GM23338 (cell line): Measurements from ENCODE around the gene ISL2. TPM values are rescaled to one million over a fixed set of nuclear protein-coding genes. Genes with fewer than 3 reads are reported as not detected.

Experiments used
- ATAC-seq: fragments of 200-7000 bp; cut with Tn5 transposase; 3 replicates; pipeline ENCODE4 v1.9.1; 2020
- DNase-seq: peaks from one replicate; pipeline ENCODE4 v3.0.0-alpha.2; 2015; ENCODE audit warnings: low spot score
- H2AFZ ChIP-seq: fragments of 200-600 bp; sonication (generic); 2 replicates; pipeline ENCODE4 v1.8.0; 2016; ENCODE audit warnings: antibody characterized with exemption, mild to moderate bottlenecking, moderate library complexity
- H3F3A ChIP-seq: fragments of 200-600 bp; sonication (generic); replicated peaks from 2 replicates; pipeline ENCODE4 v1.8.0; 2017; ENCODE audit warnings: antibody characterized with exemption, mixed run types, low read depth
- H3K27ac ChIP-seq: fragments of 200-600 bp; sonication (generic); 2 replicates; pipeline ENCODE4 v1.6.1; 2016; ENCODE audit warnings: low read depth
- H3K27me3 ChIP-seq: fragments of 200-600 bp; sonication (generic); 2 replicates; pipeline ENCODE4 v1.8.0; 2016; ENCODE audit warnings: mild to moderate bottlenecking, mixed run types, moderate library complexity; ENCODE audit not compliant: insufficient read depth
- H3K36me3 ChIP-seq: fragments of 200-600 bp; sonication (generic); 2 replicates; pipeline ENCODE4 v1.8.0; 2016; ENCODE audit warnings: mild to moderate bottlenecking; ENCODE audit not compliant: insufficient read depth
- H3K4me1 ChIP-seq: fragments of 200-600 bp; sonication (generic); 2 replicates; pipeline ENCODE4 v1.8.0; 2016; ENCODE audit warnings: mild to moderate bottlenecking, moderate library complexity; ENCODE audit not compliant: insufficient read depth
- H3K4me2 ChIP-seq: fragments of 200-600 bp; sonication (generic); 2 replicates; pipeline ENCODE4 v1.7.1; 2017; ENCODE audit warnings: mixed run types
- H3K4me3 ChIP-seq: fragments of 200-600 bp; sonication (generic); 2 replicates; pipeline ENCODE4 v1.6.1; 2016; ENCODE audit warnings: mixed run types
- H3K79me2 ChIP-seq: fragments of 200-600 bp; sonication (generic); replicated peaks from 2 replicates; pipeline ENCODE4 v1.8.0; 2017; ENCODE audit warnings: mild to moderate bottlenecking; ENCODE audit not compliant: insufficient read depth
- H3K9me2 ChIP-seq: fragments of 200-600 bp; sonication (generic); 2 replicates; pipeline ENCODE4 v1.8.0; 2017; ENCODE audit not compliant: insufficient read depth
- H4K20me1 ChIP-seq: fragments of 200-600 bp; sonication (generic); replicated peaks from 2 replicates; pipeline ENCODE4 v1.8.0; 2017; ENCODE audit warnings: mild to moderate bottlenecking; ENCODE audit not compliant: insufficient read depth
- H3K27ac Mint-ChIP-seq: 2 replicates; pipeline ENCODE4 v1.8.0; 2020; ENCODE audit warnings: inconsistent platforms, mild to moderate bottlenecking, moderate library complexity, mixed read lengths
- H3K27me3 Mint-ChIP-seq: 3 replicates; pipeline ENCODE4 v1.8.0; 2022; ENCODE audit warnings: low read depth, mild to moderate bottlenecking, moderate library complexity, mixed read lengths, inconsistent platforms; ENCODE audit not compliant: insufficient read depth, poor library complexity
- H3K36me3 Mint-ChIP-seq: 3 replicates; pipeline ENCODE4 v1.8.0; 2021; ENCODE audit warnings: low read depth, mild to moderate bottlenecking, inconsistent platforms, moderate library complexity, mixed read lengths
- H3K4me1 Mint-ChIP-seq: 3 replicates; pipeline ENCODE4 v1.8.0; 2020; ENCODE audit warnings: mild to moderate bottlenecking, inconsistent platforms, mixed read lengths
- H3K4me3 Mint-ChIP-seq: 3 replicates; pipeline ENCODE4 v1.8.0; 2021; ENCODE audit warnings: moderate library complexity, mild to moderate bottlenecking, inconsistent platforms, mixed read lengths
- H3K9me3 Mint-ChIP-seq: 3 replicates; pipeline ENCODE4 v1.8.0; 2020; ENCODE audit warnings: moderate library complexity, mild to moderate bottlenecking, inconsistent platforms, mixed read lengths
- EZH2 ChIP-seq: fragments of 200-600 bp; sonication (generic); IDR thresholded peaks from one replicate; pipeline ENCODE4 v1.8.0; 2017; ENCODE audit warnings: antibody characterized with exemption, mild to moderate bottlenecking, low read depth; ENCODE audit not compliant: unreplicated experiment
- EZH2phosphoT487 ChIP-seq: fragments of 200-600 bp; sonication (generic); IDR thresholded peaks from one replicate; pipeline ENCODE4 v1.8.1; 2018; ENCODE audit warnings: antibody characterized with exemption; ENCODE audit not compliant: unreplicated experiment
- NANOG ChIP-seq: IDR thresholded peaks from 2 replicates; pipeline ENCODE4 v1.6.1; 2016; ENCODE audit warnings: antibody characterized with exemption, borderline replicate concordance
- polyA plus RNA-seq: library from polyadenylated mRNA; unstranded; fragments of >200 nt; fragmentation: Nextera tagmentation; extraction: Ambion mirVana; gene quantifications from 2 replicates; pipeline ENCODE4 v1.2.1, GENCODE V29; 2016
- total RNA-seq: library from RNA; depleted of rRNA; stranded (reverse); fragments of >200 nt; shearing (Covaris generic); gene quantifications from 2 replicates; pipeline ENCODE4 v1.2.3, GENCODE V29; 2014
- TF ChIP-seq, protein P1 (sequence below): fragments of 250-450 bp; sonication (Bioruptor Pico); IDR thresholded peaks from 2 replicates; pipeline ENCODE4 v1.5.0; 2020; ENCODE audit warnings: mild to moderate bottlenecking, moderate library complexity
- TF ChIP-seq, protein P2 (sequence below): IDR thresholded peaks from one replicate; pipeline ENCODE4 v1.6.1; 2018; ENCODE audit warnings: antibody characterized with exemption; ENCODE audit not compliant: unreplicated experiment

Gene ISL2
- total and polyA plus RNA-seq, 2 experiments from 2014 or later, result 0.65 to 2.7 TPM

DNA sequence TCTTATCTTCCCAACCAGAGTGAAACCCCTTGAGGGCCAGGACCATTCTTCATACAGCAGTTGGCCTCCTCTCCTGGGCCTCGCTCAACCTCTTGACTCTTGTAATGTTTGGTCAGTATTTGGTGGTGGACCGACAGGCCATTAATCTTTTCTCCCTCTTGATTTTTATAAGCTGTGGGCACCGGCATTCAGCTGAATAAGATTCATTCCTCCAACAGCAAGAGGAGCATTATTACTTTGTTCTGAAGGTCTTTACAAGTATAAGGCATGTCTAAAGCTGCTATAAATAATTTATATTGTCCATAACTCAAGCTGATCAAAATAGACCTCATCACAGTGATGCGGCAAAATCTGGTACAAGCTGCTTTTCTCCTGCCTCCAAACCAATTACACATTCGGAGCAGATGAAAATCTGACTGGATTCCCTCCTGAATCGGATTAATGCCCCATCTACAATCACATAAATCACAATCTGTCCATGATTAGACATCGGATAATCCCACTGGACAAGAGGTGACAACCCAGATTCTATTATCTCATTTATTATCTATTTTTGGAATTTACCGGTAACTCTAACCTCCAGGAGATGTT is 8.4 kb upstream of the ISL2 start (continued):
- TF ChIP-seq, protein P1, sequence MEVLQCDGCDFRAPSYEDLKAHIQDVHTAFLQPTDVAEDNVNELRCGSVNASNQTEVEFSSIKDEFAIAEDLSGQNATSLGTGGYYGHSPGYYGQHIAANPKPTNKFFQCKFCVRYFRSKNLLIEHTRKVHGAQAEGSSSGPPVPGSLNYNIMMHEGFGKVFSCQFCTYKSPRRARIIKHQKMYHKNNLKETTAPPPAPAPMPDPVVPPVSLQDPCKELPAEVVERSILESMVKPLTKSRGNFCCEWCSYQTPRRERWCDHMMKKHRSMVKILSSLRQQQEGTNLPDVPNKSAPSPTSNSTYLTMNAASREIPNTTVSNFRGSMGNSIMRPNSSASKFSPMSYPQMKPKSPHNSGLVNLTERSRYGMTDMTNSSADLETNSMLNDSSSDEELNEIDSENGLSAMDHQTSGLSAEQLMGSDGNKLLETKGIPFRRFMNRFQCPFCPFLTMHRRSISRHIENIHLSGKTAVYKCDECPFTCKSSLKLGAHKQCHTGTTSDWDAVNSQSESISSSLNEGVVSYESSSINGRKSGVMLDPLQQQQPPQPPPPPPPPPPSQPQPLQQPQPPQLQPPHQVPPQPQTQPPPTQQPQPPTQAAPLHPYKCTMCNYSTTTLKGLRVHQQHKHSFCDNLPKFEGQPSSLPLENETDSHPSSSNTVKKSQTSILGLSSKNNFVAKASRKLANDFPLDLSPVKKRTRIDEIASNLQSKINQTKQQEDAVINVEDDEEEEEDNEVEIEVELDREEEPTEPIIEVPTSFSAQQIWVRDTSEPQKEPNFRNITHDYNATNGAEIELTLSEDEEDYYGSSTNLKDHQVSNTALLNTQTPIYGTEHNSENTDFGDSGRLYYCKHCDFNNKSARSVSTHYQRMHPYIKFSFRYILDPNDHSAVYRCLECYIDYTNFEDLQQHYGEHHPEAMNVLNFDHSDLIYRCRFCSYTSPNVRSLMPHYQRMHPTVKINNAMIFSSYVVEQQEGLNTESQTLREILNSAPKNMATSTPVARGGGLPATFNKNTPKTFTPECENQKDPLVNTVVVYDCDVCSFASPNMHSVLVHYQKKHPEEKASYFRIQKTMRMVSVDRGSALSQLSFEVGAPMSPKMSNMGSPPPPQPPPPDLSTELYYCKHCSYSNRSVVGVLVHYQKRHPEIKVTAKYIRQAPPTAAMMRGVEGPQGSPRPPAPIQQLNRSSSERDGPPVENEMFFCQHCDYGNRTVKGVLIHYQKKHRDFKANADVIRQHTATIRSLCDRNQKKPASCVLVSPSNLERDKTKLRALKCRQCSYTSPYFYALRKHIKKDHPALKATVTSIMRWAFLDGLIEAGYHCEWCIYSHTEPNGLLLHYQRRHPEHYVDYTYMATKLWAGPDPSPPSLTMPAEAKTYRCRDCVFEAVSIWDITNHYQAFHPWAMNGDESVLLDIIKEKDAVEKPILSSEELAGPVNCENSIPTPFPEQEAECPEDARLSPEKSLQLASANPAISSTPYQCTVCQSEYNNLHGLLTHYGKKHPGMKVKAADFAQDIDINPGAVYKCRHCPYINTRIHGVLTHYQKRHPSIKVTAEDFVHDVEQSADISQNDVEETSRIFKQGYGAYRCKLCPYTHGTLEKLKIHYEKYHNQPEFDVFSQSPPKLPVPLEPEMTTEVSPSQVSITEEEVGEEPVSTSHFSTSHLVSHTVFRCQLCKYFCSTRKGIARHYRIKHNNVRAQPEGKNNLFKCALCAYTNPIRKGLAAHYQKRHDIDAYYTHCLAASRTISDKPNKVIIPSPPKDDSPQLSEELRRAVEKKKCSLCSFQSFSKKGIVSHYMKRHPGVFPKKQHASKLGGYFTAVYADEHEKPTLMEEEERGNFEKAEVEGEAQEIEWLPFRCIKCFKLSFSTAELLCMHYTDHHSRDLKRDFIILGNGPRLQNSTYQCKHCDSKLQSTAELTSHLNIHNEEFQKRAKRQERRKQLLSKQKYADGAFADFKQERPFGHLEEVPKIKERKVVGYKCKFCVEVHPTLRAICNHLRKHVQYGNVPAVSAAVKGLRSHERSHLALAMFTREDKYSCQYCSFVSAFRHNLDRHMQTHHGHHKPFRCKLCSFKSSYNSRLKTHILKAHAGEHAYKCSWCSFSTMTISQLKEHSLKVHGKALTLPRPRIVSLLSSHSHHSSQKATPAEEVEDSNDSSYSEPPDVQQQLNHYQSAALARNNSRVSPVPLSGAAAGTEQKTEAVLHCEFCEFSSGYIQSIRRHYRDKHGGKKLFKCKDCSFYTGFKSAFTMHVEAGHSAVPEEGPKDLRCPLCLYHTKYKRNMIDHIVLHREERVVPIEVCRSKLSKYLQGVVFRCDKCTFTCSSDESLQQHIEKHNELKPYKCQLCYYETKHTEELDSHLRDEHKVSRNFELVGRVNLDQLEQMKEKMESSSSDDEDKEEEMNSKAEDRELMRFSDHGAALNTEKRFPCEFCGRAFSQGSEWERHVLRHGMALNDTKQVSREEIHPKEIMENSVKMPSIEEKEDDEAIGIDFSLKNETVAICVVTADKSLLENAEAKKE (CRISPR knock-in tag), result no peak
- TF ChIP-seq EZH2phosphoT487, result no peak

GRCh38 chr15:76328958-76329357 is 7.6 kb upstream of the ISL2 start:
- Histone ChIP-seq H3K79me2 (no peaks in the 10 kb centered on the region), H3K9me2 (no peaks in the 10 kb centered on the region), H3K27ac (no peak overlapping the region), H3K4me2 (no peak overlapping the region), H2AFZ (no peak overlapping the region), H3K4me3 (no peak overlapping the region), H3F3A (no peaks in the 10 kb centered on the region), H3K36me3 (no peaks in the 10 kb centered on the region), H4K20me1 (no peaks in the 10 kb centered on the region), H3K4me1 (no peaks in the 10 kb centered on the region), H3K27me3 (0 out of 2 replicates have a peak, but pooled peaks cover 6% of the 10 kb centered on the region)
- Mint-ChIP-seq H3K4me3 (no peak overlapping the region), H3K27ac (no peak overlapping the region), H3K27me3 (peaks cover 15% of the 10 kb centered on the region), H3K4me1 (peaks cover 8% of the 10 kb centered on the region; the same call in 2 of the 3 replicates), H3K9me3 (no peaks in the 10 kb centered on the region; the same call in 2 of the 3 replicates), H3K36me3 (no peaks in the 10 kb centered on the region; the same call in 2 of the 3 replicates)
- DNase-seq (no peak), ATAC-seq (no peak)
- no peak for TF ChIP-seq NANOG
- TF ChIP-seq, protein P1 (CRISPR knock-in tag), result no peak
- TF ChIP-seq EZH2, result no peak
- TF ChIP-seq, protein P2, sequence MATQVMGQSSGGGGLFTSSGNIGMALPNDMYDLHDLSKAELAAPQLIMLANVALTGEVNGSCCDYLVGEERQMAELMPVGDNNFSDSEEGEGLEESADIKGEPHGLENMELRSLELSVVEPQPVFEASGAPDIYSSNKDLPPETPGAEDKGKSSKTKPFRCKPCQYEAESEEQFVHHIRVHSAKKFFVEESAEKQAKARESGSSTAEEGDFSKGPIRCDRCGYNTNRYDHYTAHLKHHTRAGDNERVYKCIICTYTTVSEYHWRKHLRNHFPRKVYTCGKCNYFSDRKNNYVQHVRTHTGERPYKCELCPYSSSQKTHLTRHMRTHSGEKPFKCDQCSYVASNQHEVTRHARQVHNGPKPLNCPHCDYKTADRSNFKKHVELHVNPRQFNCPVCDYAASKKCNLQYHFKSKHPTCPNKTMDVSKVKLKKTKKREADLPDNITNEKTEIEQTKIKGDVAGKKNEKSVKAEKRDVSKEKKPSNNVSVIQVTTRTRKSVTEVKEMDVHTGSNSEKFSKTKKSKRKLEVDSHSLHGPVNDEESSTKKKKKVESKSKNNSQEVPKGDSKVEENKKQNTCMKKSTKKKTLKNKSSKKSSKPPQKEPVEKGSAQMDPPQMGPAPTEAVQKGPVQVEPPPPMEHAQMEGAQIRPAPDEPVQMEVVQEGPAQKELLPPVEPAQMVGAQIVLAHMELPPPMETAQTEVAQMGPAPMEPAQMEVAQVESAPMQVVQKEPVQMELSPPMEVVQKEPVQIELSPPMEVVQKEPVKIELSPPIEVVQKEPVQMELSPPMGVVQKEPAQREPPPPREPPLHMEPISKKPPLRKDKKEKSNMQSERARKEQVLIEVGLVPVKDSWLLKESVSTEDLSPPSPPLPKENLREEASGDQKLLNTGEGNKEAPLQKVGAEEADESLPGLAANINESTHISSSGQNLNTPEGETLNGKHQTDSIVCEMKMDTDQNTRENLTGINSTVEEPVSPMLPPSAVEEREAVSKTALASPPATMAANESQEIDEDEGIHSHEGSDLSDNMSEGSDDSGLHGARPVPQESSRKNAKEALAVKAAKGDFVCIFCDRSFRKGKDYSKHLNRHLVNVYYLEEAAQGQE, result no peak
